Measurements from ENCODE around the gene NAALAD2.
A peak's percentile ranks its signal among the peaks of the same experiment; 100 is the strongest.
"Not testable (repeated sequence)": the region's sequence is repeated elsewhere in the genome, so short reads cannot be mapped to it uniquely, and the experiment has no call there.

Gene NAALAD2

DNA sequence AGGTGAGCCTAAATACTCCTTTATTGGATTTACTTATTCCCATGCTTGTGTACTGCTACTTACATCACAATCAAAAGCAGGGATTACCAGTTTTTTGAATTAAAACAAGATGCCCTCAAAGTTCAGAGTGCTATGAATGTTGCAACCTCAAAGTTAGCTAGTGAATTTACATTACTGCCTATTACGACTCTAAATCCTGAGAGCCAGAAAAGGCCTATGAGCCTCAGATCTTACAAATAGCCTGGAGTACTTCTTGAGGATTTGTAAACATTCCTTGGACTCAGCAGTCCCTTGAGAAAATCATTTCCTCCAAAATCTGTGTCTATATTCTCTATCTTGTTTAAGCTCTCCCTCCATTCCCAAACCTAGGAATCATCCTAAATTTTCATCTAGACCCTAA is 62.9 kb downstream of the NAALAD2 start:
- no peak for DNase-seq

GRCh38 chr11:90202342-90202741 is 67.9 kb downstream of the NAALAD2 start:
- no peak for DNase-seq

DNA sequence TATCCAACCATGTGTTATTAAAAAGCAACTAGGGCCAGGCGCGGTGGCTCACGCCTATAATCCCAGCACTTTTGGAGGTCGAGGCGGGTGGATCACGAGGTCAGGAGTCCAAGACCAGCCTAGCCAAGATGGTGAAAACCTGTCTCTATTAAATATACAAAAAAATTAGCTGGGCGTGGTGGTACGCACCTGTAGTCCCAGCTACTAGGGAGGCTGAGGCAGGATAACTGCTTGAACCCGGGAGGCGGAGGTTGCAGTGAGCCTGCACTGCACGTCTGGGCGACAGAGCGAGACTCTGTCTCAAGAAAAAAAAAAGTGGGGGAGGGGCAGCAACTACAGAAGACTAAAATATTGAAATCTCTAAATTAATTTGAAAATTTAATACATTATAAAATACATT is 69.9 kb downstream of the NAALAD2 start:
- DNase-seq, result no peak

- DNase-seq, result no peak
Measured at GRCh38 chr11:90204832-90205646, 70.6 kb downstream of the NAALAD2 start.

DNA sequence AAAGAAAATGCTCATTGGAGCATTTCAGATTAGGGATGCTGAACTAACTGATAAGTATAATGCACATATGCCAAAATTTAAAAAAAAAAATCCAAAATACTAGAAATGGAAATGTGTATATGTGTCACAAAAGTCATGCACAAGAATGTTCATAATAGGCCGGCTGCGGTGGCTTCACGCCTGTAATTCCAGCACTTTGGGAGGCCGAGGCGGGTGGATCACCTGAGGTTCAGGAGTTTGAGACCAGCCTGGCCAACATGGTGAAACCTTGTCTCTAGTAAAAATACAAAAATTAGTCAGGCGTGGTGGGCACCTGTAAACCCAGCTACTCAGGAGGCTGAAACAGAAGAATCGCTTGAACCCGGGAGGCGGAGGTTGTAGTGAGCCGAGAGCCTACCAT is 73.5 kb downstream of the NAALAD2 start:
- not testable (repeated sequence) for DNase-seq

GRCh38 chr11:90208857-90209256 is 74.4 kb downstream of the NAALAD2 start:
- DNase-seq, result no peak

GRCh38 chr11:90213322-90213721 is 78.9 kb downstream of the NAALAD2 start:
- DNase-seq, result no peak

GRCh38 chr11:90216611-90217010 is 82.1 kb downstream of the NAALAD2 start:
- DNase-seq, result no peak

DNA sequence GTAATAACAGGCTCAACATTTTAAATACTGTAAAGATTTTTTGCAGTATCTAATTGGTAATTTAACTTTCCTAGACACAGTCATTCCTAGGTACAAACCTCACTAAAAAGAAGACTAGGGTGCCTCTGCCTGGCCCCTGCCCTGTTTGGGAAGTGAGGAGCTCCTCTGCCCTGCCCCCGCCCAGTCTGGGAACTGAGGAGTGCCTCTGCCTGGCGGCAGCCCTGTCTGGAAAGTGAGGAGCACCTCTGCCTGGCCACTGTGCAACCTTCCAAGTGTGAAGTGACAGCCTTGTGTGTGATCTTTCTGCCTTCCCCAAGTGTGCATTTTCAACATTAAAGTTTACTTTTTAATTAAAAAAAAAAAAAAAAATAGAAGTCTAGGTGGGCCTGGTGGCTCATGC is 84.1 kb downstream of the NAALAD2 start:
- no peak for DNase-seq

DNA sequence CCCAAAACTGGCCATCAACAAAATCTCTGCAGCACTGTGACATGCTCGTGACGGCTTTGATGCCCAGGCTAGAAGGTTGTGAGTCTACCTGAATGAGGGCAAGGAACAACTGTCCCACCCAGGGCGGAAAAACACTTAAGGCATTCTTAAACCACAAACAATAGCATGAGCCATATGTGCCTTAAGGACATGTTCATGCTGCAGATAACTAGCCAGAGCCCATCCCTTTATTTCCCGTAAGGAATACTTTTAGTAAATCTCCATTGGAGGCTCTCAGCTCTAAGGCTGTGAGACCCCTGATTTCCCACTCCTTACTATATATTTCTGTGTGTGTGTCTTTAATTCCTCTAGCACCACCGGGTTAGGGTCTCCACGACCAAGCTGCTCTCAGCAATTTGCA is 85.0 kb downstream of the NAALAD2 start:
- DNase-seq, result no peak

- DNase-seq, result no peak
Measured at GRCh38 chr11:90220391-90220790, 85.9 kb downstream of the NAALAD2 start.

DNA sequence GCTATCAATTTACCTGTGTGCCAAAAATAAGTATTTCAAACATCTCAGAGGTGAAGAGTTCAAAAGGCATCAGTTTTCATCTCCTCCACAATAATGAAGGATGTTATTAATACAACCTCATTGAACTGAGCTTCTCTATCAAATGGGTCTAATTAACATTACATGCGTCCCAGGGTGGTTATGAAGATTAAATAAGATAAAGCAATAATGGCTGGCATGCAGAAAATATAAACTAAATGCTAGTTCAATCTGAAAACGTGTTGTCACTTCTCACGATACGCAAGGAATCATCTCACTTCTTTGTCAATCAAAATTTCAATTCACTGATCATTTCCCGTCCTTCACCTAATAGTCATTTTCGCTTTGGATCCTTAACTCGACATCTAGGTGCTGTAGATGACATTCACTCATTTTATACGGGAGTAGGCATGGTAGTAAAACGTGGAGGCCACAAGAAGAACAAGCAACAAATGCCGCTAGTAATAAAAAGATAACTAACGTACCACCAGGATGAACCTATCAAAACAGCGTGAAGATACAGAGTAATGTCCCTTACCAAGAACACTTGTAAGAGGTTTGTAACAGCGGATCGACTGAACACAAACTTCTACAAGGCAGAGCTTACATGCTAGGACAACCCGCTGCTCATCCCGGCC is 87.5 kb downstream of the NAALAD2 start:
- DNase-seq, result no peak

DNA sequence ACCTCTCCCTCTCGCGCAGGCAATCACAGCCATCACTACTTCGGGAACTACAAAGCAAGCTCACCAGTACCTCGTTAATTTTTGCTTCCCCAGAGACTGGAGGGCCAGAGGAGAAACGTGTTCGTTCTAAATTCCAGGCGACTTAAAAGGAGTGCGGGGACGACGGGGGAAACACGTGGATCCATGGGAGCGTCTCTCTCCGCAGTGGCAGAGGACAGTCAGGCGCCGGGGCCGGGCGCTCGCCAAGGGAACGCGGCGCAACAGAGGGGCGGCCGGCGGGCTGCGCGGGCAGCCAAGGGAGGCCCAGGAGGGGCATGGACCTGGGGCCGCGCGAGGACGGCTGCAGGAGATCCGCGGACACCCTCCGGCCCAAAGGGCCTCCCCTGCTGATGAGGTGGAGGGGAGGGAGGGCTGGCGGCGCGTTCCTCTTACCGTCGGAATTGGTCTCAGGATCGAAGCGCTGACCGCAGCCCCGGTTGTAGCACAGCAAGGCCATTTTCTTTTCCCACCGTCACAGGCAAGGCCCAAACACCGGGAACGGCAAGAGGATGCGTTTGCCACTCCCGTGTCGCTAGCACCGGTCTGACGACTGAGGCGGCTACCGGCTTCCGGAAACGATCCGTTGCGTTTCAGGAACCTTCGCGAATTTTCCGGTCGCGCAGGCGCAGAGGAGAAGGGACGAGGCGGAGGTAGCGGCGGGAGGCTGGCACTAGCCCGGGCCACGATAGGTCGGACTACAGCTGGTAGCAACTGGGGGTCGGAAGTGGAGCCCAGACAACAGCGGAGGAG is 88.2 kb downstream of the NAALAD2 start, which contains the start of gene CHORDC1:
TSS of gene CHORDC1 (minus strand) at position 591 of the 789 bp plus-strand sequence. CDS start at position 496, 95 bp downstream.
- peak; percentile 96 for DNase-seq

GRCh38 chr11:90223248-90223585 is 88.8 kb downstream of the NAALAD2 start:
- no peak for DNase-seq

DNA sequence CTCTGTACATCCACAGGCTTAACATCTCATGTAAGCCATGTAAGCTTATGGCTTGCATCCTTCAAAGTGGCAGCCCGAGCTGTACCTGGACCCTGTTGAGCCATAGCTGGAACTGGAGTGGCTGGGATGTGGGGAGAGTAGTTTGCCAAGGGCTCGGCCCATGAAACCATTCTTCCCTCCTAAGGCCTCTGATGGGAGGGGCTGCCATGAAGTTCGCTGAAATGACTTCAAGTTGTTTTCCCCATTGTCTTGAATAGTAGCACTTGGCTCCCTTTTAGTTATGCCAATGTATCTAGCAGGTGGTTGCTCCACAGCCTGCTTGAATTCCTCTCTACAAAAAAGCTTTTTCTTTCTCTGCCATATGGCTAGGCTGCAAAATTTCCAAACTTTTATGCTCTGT is 93.6 kb downstream of the NAALAD2 start:
- DNase-seq, result no peak

- no peak for DNase-seq
Measured at GRCh38 chr11:90229791-90230190, 95.3 kb downstream of the NAALAD2 start.

GRCh38 chr11:90234977-90235376 is 100.5 kb downstream of the NAALAD2 start:
- no peak for DNase-seq

- DNase-seq, result no peak
Measured at GRCh38 chr11:90235526-90235925, 101.1 kb downstream of the NAALAD2 start.

DNA sequence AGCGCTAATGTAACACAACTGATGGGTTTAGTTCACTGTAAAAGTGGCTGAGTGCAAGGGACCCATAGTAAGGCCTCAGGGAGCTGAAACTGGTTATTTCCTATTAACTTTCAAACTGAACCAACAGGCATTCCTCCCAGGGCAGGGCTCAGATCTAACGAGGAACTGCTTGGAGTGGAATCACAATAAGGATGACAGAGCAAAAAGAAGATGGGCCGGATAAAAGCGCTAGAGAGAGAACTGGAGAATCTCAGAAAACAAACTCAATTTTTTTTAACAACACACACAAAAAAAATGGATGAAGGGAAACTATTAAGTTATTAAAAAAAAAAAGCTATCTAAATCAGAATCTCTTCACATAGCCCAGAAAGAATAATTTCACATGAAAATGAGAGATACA is 102.5 kb downstream of the NAALAD2 start:
- DNase-seq, result no peak

DNA sequence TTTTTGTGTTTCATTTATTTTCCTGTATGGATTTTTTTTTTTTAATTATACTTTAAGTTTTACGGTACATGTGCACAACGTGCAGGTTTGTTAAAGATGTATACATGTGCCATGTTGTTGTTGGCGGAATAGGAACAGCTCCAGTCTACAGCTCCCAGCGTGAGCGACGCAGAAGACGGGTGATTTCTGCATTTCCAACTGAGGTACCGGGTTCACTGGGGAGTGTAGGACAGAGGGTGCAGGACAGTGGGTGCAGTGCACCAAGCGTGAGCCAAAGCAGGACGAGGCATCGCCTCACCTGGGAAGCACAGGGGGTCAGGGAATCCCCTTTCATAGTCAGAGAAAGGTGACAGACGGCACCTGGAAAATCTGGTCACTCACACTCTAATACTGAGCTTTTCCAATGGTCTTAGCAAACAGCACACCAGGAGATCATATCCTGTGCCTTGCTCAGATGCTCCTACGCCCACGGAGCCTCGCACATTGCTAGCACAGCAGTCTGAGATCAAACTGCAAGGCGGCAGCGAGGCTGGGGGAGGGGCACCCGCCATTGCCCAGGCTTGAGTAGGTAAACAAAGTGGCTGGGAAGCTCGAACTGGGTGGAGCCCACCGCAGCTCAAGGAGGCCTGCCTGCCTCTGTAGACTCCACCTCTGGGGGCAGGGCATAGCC is 105.6 kb downstream of the NAALAD2 start:
- DNase-seq, result peak; percentile 51

- no peak for DNase-seq
Measured at GRCh38 chr11:90241414-90241813, 107.0 kb downstream of the NAALAD2 start.

Measured in stimulated activated CD4-positive, alpha-beta T cell treated with anti-CD3 and anti-CD28 coated beads, Interleukin-4, amount 100 ng/mL, for 24 hours (primary cell).